HG03139 (cell line): ENCODE measurements around the gene ARSB.

Source experiments
- ATAC-seq: cut with Tn5 transposase; IDR thresholded peaks from one replicate; pipeline ENCODE4 v1.9.1; 2021; ENCODE audit not compliant: unreplicated experiment

ARSB gene

GRCh38 chr5:78845470-78845869 is 139.6 kb downstream of the ARSB start:
- ATAC-seq: no peak

DNA sequence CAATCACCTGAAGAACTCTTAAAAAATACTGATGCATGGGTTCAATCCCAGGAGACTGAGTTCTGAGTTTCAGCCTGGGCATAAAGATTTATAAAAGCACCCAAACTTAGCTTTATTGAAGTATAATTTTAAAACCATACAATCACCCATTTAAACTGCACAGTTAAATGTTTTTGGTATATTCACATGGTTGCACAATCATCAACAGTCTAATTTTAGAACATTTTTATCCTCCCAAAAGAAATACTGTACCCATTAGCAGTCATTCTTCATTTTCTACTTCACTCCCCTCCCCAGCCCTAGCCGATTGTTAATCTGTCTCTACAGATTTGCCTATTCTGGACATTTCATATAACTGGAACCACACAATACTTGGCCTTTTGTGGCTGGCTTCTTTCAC is 141.7 kb downstream of the ARSB start:
- no peak for ATAC-seq

- ATAC-seq: no peak
Observed at GRCh38 chr5:78841767-78842166, 143.3 kb downstream of the ARSB start.

- no peak for ATAC-seq
Observed at GRCh38 chr5:78838753-78839152, 146.4 kb downstream of the ARSB start.

GRCh38 chr5:78837836-78838235 is 147.3 kb downstream of the ARSB start:
- no peak for ATAC-seq

- no peak for ATAC-seq
Observed at GRCh38 chr5:78835176-78835575, 149.9 kb downstream of the ARSB start.

DNA sequence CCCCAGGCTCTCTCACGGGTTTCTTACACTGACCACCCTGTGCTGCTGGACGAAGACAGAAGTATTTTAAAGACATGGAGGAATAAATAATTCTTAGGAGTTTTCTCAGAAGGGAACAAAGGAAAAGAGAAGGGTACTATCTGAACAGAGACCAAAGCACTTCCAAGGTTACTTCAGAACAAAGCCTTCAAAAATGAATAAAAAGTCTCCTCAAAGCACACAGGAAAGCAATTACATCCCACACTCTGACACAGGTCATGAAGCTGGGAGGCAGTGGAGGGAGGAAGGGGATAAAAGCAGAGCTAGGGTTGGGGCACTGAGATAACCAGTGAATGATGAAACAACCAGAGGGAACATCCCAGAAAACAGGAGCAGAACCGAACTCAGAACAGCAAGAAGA is 151.8 kb downstream of the ARSB start:
- no peak for ATAC-seq

DNA sequence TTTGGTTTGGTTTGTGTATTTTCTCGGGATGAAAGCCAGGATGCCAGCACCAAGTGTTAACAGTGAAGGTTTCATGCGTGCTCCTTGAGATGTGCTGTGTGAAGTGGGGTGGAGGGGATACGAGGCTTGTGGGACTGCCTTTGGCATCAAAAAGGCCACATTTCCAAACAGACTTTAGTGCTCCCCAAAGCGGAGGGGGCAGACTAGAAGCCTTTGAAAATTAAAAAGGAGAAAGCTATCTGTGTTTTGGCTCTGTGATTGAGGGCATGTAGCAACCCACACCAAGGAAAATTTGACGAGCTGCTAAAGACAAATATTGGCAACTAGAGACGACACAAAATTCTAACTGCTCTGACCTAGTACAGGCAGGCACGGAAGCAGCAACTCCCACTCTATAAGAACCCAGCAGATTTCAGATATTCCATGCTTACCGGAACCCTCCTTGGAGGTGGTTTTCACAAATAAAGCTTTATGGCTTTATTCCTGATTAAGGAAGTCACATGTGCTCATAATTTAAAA is 154.5 kb downstream of the ARSB start:
- ATAC-seq: no peak

GRCh38 chr5:78829811-78830527 is 155.1 kb downstream of the ARSB start:
- ATAC-seq: no peak

DNA sequence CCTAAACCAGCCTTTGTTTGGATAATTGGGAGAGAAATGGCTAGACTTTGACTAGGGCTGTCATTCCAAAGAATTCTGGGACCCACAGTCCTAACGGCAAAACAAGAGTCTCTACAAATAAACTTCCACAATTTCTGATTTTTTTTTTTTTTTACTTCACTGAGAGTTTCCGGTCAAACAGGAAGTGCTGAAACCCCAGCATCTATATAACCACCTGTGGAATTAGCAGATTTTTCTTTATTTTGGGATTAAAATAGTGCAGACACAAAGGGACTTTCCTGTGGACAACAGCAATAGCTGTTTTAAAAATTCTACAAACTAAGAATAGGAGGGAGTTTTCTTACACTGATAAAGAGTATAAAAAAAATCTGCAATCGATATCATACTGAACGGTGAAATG is 157.4 kb downstream of the ARSB start:
- ATAC-seq: no peak

GRCh38 chr5:78824831-78825281 is 160.3 kb downstream of the ARSB start:
- no peak for ATAC-seq

DNA sequence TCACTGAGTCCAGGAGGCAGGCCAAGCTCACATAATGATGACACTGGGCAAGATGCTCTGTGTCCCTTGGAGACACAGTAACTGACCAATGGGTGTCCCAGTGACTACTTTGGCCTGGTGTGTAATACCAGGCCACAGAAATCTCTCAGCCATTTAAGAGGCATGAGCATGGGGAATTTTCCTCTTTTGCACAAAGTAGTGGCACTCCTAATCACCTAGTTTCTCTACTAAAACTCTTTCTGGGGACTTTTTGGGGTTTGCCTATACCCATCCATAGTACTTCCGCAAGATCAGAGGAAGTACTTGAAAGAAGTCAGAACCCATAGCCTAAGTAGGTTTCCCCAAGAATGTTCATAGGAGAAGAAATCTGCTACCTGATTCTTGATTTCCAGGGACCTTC is 161.9 kb downstream of the ARSB start:
- ATAC-seq: no peak

DNA sequence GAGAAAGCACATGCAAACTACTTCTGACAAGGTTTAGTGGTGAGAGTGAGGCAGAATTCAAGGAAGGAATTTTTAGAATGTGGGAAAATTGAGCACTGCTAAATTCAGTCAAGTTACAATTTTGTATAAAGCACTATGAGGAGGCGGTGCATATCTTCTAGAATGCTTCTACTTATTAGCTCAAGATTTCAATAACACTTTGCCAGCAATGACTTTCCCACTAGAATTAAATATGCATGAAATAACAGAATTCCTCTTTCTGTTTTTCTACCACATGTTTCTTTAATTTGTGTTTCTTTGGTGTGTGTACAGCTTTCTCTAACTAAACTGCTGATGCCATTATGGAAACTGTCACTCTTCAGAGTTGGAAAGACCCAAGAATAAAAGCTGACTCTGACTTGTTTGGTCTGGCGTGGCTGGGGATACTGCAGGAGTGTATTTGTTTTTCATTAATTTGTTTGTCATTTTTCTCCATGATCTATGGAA is 163.5 kb downstream of the ARSB start:
- ATAC-seq: no peak

GRCh38 chr5:78819707-78820106 is 165.4 kb downstream of the ARSB start:
- no peak for ATAC-seq

DNA sequence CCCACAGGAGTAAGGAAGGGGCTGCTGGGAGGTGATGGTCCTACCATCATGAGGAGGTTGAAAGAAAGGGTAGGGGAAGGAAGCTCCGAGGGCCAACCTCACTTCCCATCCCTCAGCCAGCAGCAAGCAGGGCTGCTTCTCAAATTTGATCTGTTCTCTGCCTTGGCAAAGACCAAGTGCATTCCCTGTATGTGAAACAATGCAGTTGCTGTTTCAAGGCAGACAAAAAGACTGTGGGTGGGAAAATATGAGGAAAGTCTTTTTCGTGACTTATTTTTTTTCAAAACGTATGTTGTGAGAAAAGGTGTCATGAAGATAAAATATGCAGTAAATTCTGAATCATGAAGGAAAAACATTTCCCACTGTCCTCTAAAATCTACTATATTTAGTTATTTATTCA is 165.9 kb downstream of the ARSB start:
- no peak for ATAC-seq

- no peak for ATAC-seq
Observed at GRCh38 chr5:78816143-78816765, 168.9 kb downstream of the ARSB start.

- ATAC-seq: no peak
Observed at GRCh38 chr5:78813906-78814530, 171.1 kb downstream of the ARSB start.

GRCh38 chr5:78813286-78813685 is 171.8 kb downstream of the ARSB start:
- no peak for ATAC-seq

DNA sequence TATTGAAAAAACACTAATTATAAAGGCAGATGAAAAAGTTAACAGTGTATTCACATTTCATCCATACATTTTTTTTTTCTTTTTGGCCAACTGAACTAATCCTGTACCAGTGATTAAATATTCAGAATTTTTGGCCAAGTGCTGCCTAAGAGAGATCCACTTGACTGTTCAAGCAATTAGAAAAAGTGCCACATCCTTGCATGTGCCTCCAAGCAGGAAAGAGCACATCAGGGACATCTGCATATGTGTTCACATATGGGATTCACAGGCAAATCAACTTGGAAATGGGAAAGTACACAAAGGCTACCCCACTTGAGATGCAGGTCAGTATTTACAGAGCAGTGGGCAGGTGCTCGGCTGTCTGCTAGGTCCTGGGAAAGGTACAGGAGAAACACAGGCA is 173.2 kb downstream of the ARSB start:
- ATAC-seq: no peak

DNA sequence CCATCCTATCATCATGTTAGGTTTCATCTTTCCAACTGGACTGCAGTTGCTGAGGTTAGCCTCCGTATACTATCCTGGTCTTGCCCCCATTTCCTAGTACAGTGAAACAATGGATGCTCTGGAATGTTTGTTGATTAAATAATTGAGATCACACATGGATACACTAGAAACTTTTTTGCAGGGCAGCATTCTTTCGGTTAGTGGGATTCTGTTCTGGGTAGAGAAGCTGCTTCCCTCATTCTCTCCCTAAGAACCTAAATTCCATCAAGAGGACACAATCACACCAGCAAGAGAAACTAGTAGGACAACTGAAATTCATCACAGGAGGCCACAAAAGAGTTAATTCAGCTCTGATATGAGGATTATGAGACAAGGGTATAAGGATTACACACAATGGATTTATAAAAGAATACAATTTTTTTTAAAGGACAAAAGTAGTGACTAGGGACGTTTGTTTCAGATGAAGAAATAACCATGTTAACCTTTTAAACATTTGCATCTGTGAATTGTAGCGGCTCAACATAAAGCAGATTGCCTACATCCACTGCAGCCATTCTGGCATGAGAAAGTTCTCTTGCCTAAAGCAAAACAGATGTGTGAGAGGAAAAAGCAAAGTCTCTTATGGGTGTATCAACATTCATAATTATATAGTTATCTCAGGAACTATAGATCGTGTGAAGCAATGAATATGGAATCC is 173.8 kb downstream of the ARSB start:
- ATAC-seq: no peak
